CD8-positive, alpha-beta memory T cell (primary cell): Measurements from ENCODE around the gene RTN4RL2. TPM values are rescaled to one million over a fixed set of nuclear protein-coding genes. Genes with fewer than 3 reads are reported as not detected.

Source experiments
- CTCF ChIA-PET: fragments of 350-600 bp; sonication (Branson Sonifier 250); formaldehyde crosslinking; loops from one replicate; lab custom pipeline; 2021; ENCODE audit warnings: antibody characterized with exemption; lab: Charles Lee
- POLR2A ChIA-PET: fragments of 350-600 bp; sonication (Branson Sonifier 250); formaldehyde crosslinking; loops from one replicate; lab custom pipeline; 2021; ENCODE audit warnings: antibody characterized with exemption; lab: Charles Lee
- DNase-seq, 5 donors: peaks; one replicate each; pipeline versions ENCODE4 v3.0.0 to v3.0.0-alpha.2; 2020 to 2022; ENCODE audit warnings: mixed read lengths in 1 of 5
- H3K27ac ChIP-seq: one replicate; pipeline ENCODE4 v1.7.0; 2013; ENCODE audit warnings: low read depth, mild to moderate bottlenecking, low read length, moderate library complexity
- H3K27me3 ChIP-seq: 2 replicates; pipeline ENCODE4 v1.7.0; 2013; ENCODE audit warnings: low read length, mild to moderate bottlenecking; ENCODE audit not compliant: insufficient read depth, poor library complexity, severe bottlenecking
- H3K36me3 ChIP-seq: 2 replicates; pipeline ENCODE4 v1.7.0; 2013; ENCODE audit warnings: mild to moderate bottlenecking, low read length, moderate library complexity; ENCODE audit not compliant: insufficient read depth
- H3K4me1 ChIP-seq: 2 replicates; pipeline ENCODE4 v1.7.0; 2013; ENCODE audit warnings: mild to moderate bottlenecking, low read length, moderate library complexity; ENCODE audit not compliant: insufficient read depth
- H3K4me3 ChIP-seq: 2 replicates; pipeline ENCODE4 v1.7.0; 2013; ENCODE audit warnings: mild to moderate bottlenecking, low read length
- H3K9me3 ChIP-seq: 2 replicates; pipeline ENCODE4 v1.7.0; 2013; ENCODE audit warnings: mild to moderate bottlenecking, low read length
- H3K27ac Mint-ChIP-seq, 8 donors: one replicate each; pipeline ENCODE4 v1.8.0; 2020 to 2021; ENCODE audit warnings: mixed read lengths in 8 of 8, mild to moderate bottlenecking in 6 of 8, inconsistent platforms in 3 of 8, moderate library complexity in 3 of 8
- H3K27me3 Mint-ChIP-seq, 2 donors: one replicate each; pipeline ENCODE4 v1.8.0; 2020 to 2021; ENCODE audit warnings: mixed read lengths in 2 of 2, mild to moderate bottlenecking in 1 of 2, moderate library complexity in 1 of 2
- H3K36me3 Mint-ChIP-seq, 3 donors: one replicate each; pipeline ENCODE4 v1.8.0; 2020 to 2021; ENCODE audit warnings: mixed read lengths in 3 of 3, inconsistent platforms in 1 of 3, mild to moderate bottlenecking in 1 of 3
- H3K4me1 Mint-ChIP-seq, 3 donors: one replicate each; pipeline ENCODE4 v1.8.0; 2020 to 2021; ENCODE audit warnings: mixed read lengths in 3 of 3, inconsistent platforms in 1 of 3, mild to moderate bottlenecking in 1 of 3
- H3K4me3 Mint-ChIP-seq, 7 donors: one replicate each; pipeline ENCODE4 v1.8.0; 2020 to 2021; ENCODE audit warnings: mixed read lengths in 7 of 7, mild to moderate bottlenecking in 6 of 7, moderate library complexity in 4 of 7, inconsistent platforms in 2 of 7
- H3K9me3 Mint-ChIP-seq, 5 donors: one replicate each; pipeline ENCODE4 v1.8.0; 2020 to 2022; ENCODE audit warnings: mixed read lengths in 5 of 5, mild to moderate bottlenecking in 3 of 5, moderate library complexity in 2 of 5, inconsistent platforms in 1 of 5
- polyA plus RNA-seq: library from polyadenylated mRNA; unstranded; fragments of 300-500 nt; fragmentation: Illumina TruSeq; gene quantifications from one replicate; pipeline ENCODE4 v1.2.3, GENCODE V29; 2021
- total RNA-seq, 2 experiments: library from RNA; stranded (reverse); gene quantifications; one replicate each; pipeline ENCODE4 v1.2.3, GENCODE V29; 2021

RTN4RL2 gene
- total and polyA plus RNA-seq, 3 experiments from 2014 or later: 0.24 to 0.28 (median 0.27) TPM

GRCh38 chr11:57432714-57433163 is 27.6 kb upstream of the RTN4RL2 start:
- Mint-ChIP-seq H3K27me3 (no peaks in the 10 kb centered on the region), H3K36me3 (no peaks in the 10 kb centered on the region), H3K9me3 (no peaks in the 10 kb centered on the region), H3K4me3 (no peak overlapping the region), H3K4me1 (peaks cover 0 to 4% (median under 1%) of the 10 kb centered on the region in 3 donors), H3K27ac (peak overlapping the region in 2 of 8 donors; percentile 10 to 12)
- Histone ChIP-seq H3K27ac (peak overlapping the region; percentile 16), H3K4me1 (no peaks in the 10 kb centered on the region), H3K27me3 (no peaks in the 10 kb centered on the region), H3K9me3 (no peaks in the 10 kb centered on the region), H3K36me3 (no peaks in the 10 kb centered on the region), H3K4me3 (no peak overlapping the region)
- CTCF ChIA-PET: interaction anchor here (4.0 kb wide), 1 partner anchor 25 kb away, joined by 21 read pairs; no protein-coding TSS in a partner anchor
- POLR2A ChIA-PET: no interaction called here
- DNase-seq: no peak

GRCh38 chr11:57434640-57435546 is 25.4 kb upstream of the RTN4RL2 start:
- Mint-ChIP-seq H3K9me3 (no peaks in the 10 kb centered on the region), H3K4me3 (no peak overlapping the region), H3K27ac (no peak overlapping the region), H3K27me3 (no peaks in the 10 kb centered on the region), H3K4me1 (peaks cover 0 to 3% (median 0%) of the 10 kb centered on the region in 3 donors), H3K36me3 (no peaks in the 10 kb centered on the region)
- ChIA-PET POLR2A (no interaction called here), CTCF (interaction anchor here (1.2 to 1.9 kb wide), 4 partner anchors 23 to 133 kb away, joined by 3 to 5 read pairs (median 4); partner anchors contain the start of gene UBE2L6)
- Histone ChIP-seq H3K4me1 (no peaks in the 10 kb centered on the region), H3K27me3 (no peaks in the 10 kb centered on the region), H3K27ac (no peak overlapping the region), H3K36me3 (no peaks in the 10 kb centered on the region), H3K9me3 (no peaks in the 10 kb centered on the region), H3K4me3 (no peak overlapping the region)
- no peak for DNase-seq

DNA sequence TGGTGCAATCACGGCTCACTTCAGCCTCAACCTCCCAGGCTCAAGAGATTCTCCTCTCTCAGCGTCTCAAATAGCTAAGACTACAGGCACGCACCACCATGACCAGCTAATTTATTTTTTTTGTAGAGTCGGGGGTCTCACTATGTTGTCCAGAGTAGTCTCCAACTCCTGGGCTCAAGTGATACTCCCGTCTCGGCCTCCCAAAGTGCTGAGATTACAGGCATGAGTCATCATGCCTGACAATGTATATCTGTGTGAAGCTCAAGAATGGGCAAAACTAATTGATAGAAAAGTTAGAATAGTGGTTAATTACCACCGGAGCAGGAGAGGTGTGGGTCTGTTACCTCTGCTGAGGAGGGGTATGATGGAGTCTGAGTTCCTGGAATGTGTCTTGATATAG is 24.3 kb upstream of the RTN4RL2 start:
- POLR2A ChIA-PET: no interaction called here
- H3K36me3 Mint-ChIP-seq: no peaks in the 10 kb centered on the region
- H3K4me3 ChIP-seq: no peak overlapping the region

GRCh38 chr11:57438345-57439285 is 21.7 kb upstream of the RTN4RL2 start:
- Histone ChIP-seq H3K27me3 (no peaks in the 10 kb centered on the region), H3K4me1 (no peaks in the 10 kb centered on the region), H3K9me3 (no peaks in the 10 kb centered on the region), H3K36me3 (no peaks in the 10 kb centered on the region), H3K4me3 (no peak overlapping the region), H3K27ac (no peak overlapping the region)
- Mint-ChIP-seq H3K4me3 (no peak overlapping the region), H3K9me3 (no peaks in the 10 kb centered on the region), H3K36me3 (no peaks in the 10 kb centered on the region), H3K27me3 (no peaks in the 10 kb centered on the region), H3K4me1 (no peaks in the 10 kb centered on the region), H3K27ac (peak overlapping the region in 1 of 8 donors; percentile 84)
- ChIA-PET POLR2A (no interaction called here), CTCF (no interaction called here)
- DNase-seq: no peak

More for the DNA sequence above, 24.3 kb upstream of the RTN4RL2 start:
- Mint-ChIP-seq H3K27ac (no peak overlapping the region), H3K27me3 (no peaks in the 10 kb centered on the region), H3K9me3 (no peaks in the 10 kb centered on the region), H3K4me3 (no peak overlapping the region), H3K4me1 (peaks cover 0 to 3% (median 0%) of the 10 kb centered on the region in 3 donors)
- no peak for DNase-seq
- Histone ChIP-seq H3K9me3 (no peaks in the 10 kb centered on the region), H3K36me3 (no peaks in the 10 kb centered on the region), H3K27ac (no peak overlapping the region), H3K4me1 (no peaks in the 10 kb centered on the region), H3K27me3 (no peaks in the 10 kb centered on the region)
- CTCF ChIA-PET: interaction anchor here (1.2 to 1.9 kb wide), 3 partner anchors 8 to 57 kb away, joined by 3 to 6 read pairs (median 5); no protein-coding TSS in a partner anchor

- Mint-ChIP-seq H3K27me3 (peaks cover 0 to 5% of the 10 kb centered on the region in 2 donors), H3K9me3 (no peaks in the 10 kb centered on the region), H3K4me1 (no peaks in the 10 kb centered on the region), H3K36me3 (no peaks in the 10 kb centered on the region), H3K4me3 (no peak overlapping the region), H3K27ac (no peak overlapping the region)
- Histone ChIP-seq H3K27ac (no peak overlapping the region), H3K36me3 (no peaks in the 10 kb centered on the region), H3K4me1 (no peaks in the 10 kb centered on the region), H3K4me3 (no peak overlapping the region), H3K27me3 (no peaks in the 10 kb centered on the region), H3K9me3 (no peaks in the 10 kb centered on the region)
- ChIA-PET CTCF (no interaction called here), POLR2A (no interaction called here)
- DNase-seq: no peak
Observed at GRCh38 chr11:57439786-57440185, 20.5 kb upstream of the RTN4RL2 start.

DNA sequence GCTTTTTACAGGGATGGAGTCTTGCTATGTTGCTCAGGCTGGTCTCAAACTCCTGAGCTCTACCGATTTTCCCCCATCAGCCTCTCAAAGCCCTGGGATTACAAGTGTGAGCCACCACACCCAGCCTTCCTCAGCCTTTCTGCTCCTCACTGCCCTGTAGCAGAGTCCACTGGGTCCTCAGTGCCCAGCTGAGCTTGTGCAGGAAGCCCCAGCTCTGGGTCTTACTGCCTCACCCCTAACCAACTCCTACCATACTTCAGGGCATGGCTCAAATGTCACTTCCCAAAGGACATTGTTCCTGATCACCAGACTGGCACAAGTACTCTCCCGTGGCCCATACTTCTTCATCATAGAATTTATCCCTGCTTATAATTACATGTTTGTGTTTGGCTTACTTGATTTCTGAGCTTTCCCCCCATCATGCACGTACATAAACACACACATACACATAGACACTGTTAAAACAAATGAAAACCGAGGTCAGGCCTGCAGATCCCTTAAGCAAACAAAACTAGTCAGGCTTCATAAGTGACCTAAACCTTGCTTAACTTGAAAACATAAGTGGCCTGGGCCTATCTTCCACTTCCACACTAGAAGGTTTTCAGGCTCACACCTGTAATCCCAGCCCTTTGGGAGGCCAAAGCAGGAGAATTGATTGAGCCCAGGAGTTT is 19.4 kb upstream of the RTN4RL2 start:
- H3K4me1 Mint-ChIP-seq: no peaks in the 10 kb centered on the region
- no peak overlapping the region for H3K4me3 Mint-ChIP-seq
- ChIA-PET POLR2A (no interaction called here), CTCF (interaction anchor here (2.8 to 6.8 kb wide), 2 partner anchors 16 to 52 kb away, joined by 9 to 47 read pairs; no protein-coding TSS in a partner anchor)
- Histone ChIP-seq H3K9me3 (no peaks in the 10 kb centered on the region), H3K4me3 (no peak overlapping the region), H3K27ac (no peak overlapping the region), H3K4me1 (no peaks in the 10 kb centered on the region), H3K27me3 (no peaks in the 10 kb centered on the region), H3K36me3 (no peaks in the 10 kb centered on the region)
- peaks cover 3 to 9% of the 10 kb centered on the region in 2 donors for H3K27me3 Mint-ChIP-seq
- H3K36me3 Mint-ChIP-seq: no peaks in the 10 kb centered on the region
- DNase-seq: no peak
- no peaks in the 10 kb centered on the region for H3K9me3 Mint-ChIP-seq
- H3K27ac Mint-ChIP-seq: peak overlapping the region in 1 of 8 donors; percentile 30

DNA sequence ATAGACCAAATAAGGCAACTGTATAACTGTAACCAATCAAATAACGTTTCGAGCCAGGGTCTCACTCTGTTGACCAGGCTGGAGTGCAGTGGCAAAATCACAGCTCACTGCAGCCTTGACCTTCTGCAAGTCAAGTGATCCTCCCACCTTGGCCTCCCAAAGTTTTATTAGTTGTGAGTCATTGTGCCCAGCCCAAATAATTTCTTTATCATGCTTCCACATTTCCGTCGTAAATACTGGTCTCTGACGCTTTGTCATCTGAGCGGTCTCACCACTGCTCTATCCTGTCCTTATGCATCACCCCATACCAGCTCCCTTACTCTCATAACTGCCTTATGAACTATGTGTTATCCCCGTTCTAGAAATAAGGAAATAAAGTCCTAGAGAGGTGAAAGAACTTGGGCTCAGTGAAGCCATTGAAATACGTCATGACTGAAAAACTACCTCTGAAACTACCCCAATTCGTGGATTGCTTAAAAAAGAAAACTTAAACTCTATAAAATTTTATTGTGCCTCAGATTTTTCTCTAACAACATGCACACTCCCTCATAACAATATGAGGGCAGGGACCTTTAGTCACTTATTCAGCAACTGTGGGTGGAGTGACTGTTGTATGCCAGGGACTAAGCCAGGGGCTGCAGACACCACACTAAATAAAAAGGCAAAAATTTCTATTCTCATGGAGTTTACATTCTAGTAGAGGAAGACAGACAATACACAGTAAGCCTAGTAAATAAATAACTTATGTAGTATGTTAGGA is 15.8 kb upstream of the RTN4RL2 start:
- no peak overlapping the region for H3K4me3 ChIP-seq
- Mint-ChIP-seq H3K9me3 (no peaks in the 10 kb centered on the region), H3K36me3 (no peaks in the 10 kb centered on the region), H3K4me1 (no peaks in the 10 kb centered on the region), H3K27ac (peak overlapping the region in 1 of 8 donors; percentile 34), H3K27me3 (peaks cover 6 to 20% of the 10 kb centered on the region in 2 donors), H3K4me3 (no peak overlapping the region)
- ChIA-PET POLR2A (no interaction called here), CTCF (interaction anchor here (6.8 kb wide), 1 partner anchor 12 kb away, joined by 47 read pairs; no protein-coding TSS in a partner anchor)
- no peaks in the 10 kb centered on the region for H3K4me1 ChIP-seq
- no peaks in the 10 kb centered on the region for H3K27me3 ChIP-seq
- no peak overlapping the region for H3K27ac ChIP-seq
- H3K9me3 ChIP-seq: no peaks in the 10 kb centered on the region
- DNase-seq: no peak
- H3K36me3 ChIP-seq: no peaks in the 10 kb centered on the region
